GM19467 (cell line): ENCODE results near the gene SH3RF3.

Source experiments
- ATAC-seq: cut with Tn5 transposase; IDR thresholded peaks from one replicate; pipeline ENCODE4 v1.9.1; 2021; ENCODE audit warnings: mild to moderate bottlenecking, moderate library complexity; ENCODE audit not compliant: unreplicated experiment

SH3RF3 gene

GRCh38 chr2:109256111-109256510, 127.1 kb downstream of the SH3RF3 start:
- no peak for ATAC-seq

GRCh38 chr2:109256921-109257320, 127.9 kb downstream of the SH3RF3 start:
- no peak for ATAC-seq

- ATAC-seq = no peak
These were observed 128.6 kb downstream of the SH3RF3 start for GRCh38 chr2:109257653-109258052.

GRCh38 chr2:109258376-109258775, 129.4 kb downstream of the SH3RF3 start:
- no peak for ATAC-seq

GRCh38 chr2:109258905-109259540, 130.0 kb downstream of the SH3RF3 start:
- no peak for ATAC-seq

- ATAC-seq = no peak
These were observed 130.7 kb downstream of the SH3RF3 start for GRCh38 chr2:109259671-109260070.

GRCh38 chr2:109260116-109260855, 131.3 kb downstream of the SH3RF3 start:
- ATAC-seq = no peak

- no peak for ATAC-seq
These were observed 132.1 kb downstream of the SH3RF3 start for GRCh38 chr2:109260886-109261700.

GRCh38 chr2:109261906-109262631, 133.1 kb downstream of the SH3RF3 start:
- no peak for ATAC-seq

- no peak for ATAC-seq
These were observed 135.8 kb downstream of the SH3RF3 start for GRCh38 chr2:109264595-109265328.

- ATAC-seq = no peak
These were observed 136.4 kb downstream of the SH3RF3 start for GRCh38 chr2:109265369-109265768.

GRCh38 chr2:109265953-109266352, 136.9 kb downstream of the SH3RF3 start:
- no peak for ATAC-seq

- no peak for ATAC-seq
These were observed 137.5 kb downstream of the SH3RF3 start for GRCh38 chr2:109266496-109266895.

- ATAC-seq = no peak
These were observed 138.2 kb downstream of the SH3RF3 start for GRCh38 chr2:109266998-109267854.

- no peak for ATAC-seq
These were observed 139.9 kb downstream of the SH3RF3 start for GRCh38 chr2:109268916-109269315.

- ATAC-seq = no peak
These were observed 140.9 kb downstream of the SH3RF3 start for GRCh38 chr2:109269706-109270504.

- no peak for ATAC-seq
These were observed 141.7 kb downstream of the SH3RF3 start for GRCh38 chr2:109270505-109271312.

- no peak for ATAC-seq
These were observed 142.9 kb downstream of the SH3RF3 start for GRCh38 chr2:109271920-109272319.
